Endothelial cell (in vitro differentiated cells): ENCODE measurements around the gene STK11IP. TPM values are rescaled to one million over a fixed set of nuclear protein-coding genes. Genes with fewer than 3 reads are reported as not detected.

Source experiments
- DNase-seq: peaks from one replicate; pipeline ENCODE4 v3.0.0; 2021; ENCODE audit warnings: low spot score
- H3K27ac Mint-ChIP-seq: one replicate; pipeline ENCODE4 v1.8.0; 2021; ENCODE audit warnings: mixed read lengths, inconsistent platforms; ENCODE audit not compliant: unreplicated experiment
- H3K27me3 Mint-ChIP-seq: one replicate; pipeline ENCODE4 v1.8.0; 2021; ENCODE audit warnings: mild to moderate bottlenecking, moderate library complexity, mixed read lengths, inconsistent platforms; ENCODE audit not compliant: unreplicated experiment
- H3K36me3 Mint-ChIP-seq: one replicate; pipeline ENCODE4 v1.8.0; 2021; ENCODE audit warnings: mild to moderate bottlenecking, low read depth, mixed read lengths, inconsistent platforms; ENCODE audit not compliant: unreplicated experiment
- H3K4me1 Mint-ChIP-seq: one replicate; pipeline ENCODE4 v1.8.0; 2021; ENCODE audit warnings: mild to moderate bottlenecking, mixed read lengths, inconsistent platforms; ENCODE audit not compliant: unreplicated experiment
- H3K4me3 Mint-ChIP-seq: one replicate; pipeline ENCODE4 v1.8.0; 2021; ENCODE audit warnings: mild to moderate bottlenecking, mixed read lengths, inconsistent platforms; ENCODE audit not compliant: unreplicated experiment
- H3K9me3 Mint-ChIP-seq: one replicate; pipeline ENCODE4 v1.8.0; 2021; ENCODE audit warnings: mixed read lengths, inconsistent platforms; ENCODE audit not compliant: unreplicated experiment
- total RNA-seq: library from RNA; stranded (reverse); fragmentation: NEBNext Ultra II Directional; extraction: Animal tissue kit (Norgen Biotek cat#: 25700); gene quantifications from one replicate; pipeline ENCODE4 v1.2.1, GENCODE V29; 2021; ENCODE audit not compliant: unreplicated experiment
- TF ChIP-seq, protein P1 (sequence below): fragments of 200-600 bp; sonication (generic); IDR thresholded peaks from one replicate; pipeline ENCODE4 v1.5.0; 2021; ENCODE audit warnings: antibody characterized with exemption; ENCODE audit not compliant: unreplicated experiment

The STK11IP gene
- total RNA-seq, 1 donor from 2014 or later: 23.8 TPM

DNA sequence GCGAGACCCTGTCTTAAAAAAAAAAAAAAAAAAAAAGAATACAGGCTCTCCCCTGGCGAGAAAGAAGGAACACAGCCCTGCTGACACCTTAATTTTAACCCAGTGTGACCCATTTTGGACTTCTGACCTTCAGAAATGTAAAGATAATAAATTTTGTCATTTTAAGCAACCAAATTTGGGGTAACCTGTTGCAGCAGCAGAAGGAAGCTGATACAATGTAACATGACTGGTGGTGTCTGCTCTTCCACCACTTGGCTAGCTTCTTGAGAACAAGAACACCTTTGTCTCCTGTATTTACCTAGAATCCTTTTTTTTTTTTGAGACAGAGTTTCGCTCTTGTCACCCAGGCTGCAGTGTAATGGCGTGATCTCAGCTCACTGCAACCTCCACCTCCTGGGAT is 6.6 kb upstream of the STK11IP start:
- TF ChIP-seq, protein P1, sequence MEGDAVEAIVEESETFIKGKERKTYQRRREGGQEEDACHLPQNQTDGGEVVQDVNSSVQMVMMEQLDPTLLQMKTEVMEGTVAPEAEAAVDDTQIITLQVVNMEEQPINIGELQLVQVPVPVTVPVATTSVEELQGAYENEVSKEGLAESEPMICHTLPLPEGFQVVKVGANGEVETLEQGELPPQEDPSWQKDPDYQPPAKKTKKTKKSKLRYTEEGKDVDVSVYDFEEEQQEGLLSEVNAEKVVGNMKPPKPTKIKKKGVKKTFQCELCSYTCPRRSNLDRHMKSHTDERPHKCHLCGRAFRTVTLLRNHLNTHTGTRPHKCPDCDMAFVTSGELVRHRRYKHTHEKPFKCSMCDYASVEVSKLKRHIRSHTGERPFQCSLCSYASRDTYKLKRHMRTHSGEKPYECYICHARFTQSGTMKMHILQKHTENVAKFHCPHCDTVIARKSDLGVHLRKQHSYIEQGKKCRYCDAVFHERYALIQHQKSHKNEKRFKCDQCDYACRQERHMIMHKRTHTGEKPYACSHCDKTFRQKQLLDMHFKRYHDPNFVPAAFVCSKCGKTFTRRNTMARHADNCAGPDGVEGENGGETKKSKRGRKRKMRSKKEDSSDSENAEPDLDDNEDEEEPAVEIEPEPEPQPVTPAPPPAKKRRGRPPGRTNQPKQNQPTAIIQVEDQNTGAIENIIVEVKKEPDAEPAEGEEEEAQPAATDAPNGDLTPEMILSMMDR: no peak
- Mint-ChIP-seq H3K36me3 (no peaks in the 10 kb centered on the region), H3K27ac (no peak overlapping the region), H3K4me1 (no peaks in the 10 kb centered on the region), H3K27me3 (peaks cover 7% of the 10 kb centered on the region), H3K9me3 (no peaks in the 10 kb centered on the region), H3K4me3 (no peak overlapping the region)
- no peak for DNase-seq

DNA sequence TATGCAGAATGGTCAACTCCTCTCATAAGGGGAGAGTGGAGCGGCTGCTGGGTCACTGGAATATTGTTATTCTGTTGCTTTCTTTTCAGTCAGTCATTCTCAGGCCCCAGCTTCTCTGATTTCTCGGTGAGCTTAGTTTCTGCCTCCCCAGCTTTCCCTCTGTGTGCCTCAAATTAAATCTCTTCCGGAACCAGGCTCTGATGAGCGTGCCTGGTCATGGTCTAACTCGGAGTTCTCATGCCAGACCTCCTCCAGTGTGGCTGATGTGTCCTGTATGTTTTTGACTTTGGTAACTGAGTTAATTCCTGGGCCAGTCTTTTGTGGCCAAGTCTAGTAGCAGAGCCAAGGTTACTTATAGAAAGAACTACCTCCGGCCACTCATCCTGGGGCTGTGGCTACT is 4.9 kb upstream of the STK11IP start:
- Mint-ChIP-seq H3K9me3 (no peaks in the 10 kb centered on the region), H3K27me3 (peaks cover 7% of the 10 kb centered on the region), H3K4me3 (no peak overlapping the region), H3K27ac (no peak overlapping the region), H3K4me1 (peaks cover 10% of the 10 kb centered on the region), H3K36me3 (no peaks in the 10 kb centered on the region)
- DNase-seq: no peak
- TF ChIP-seq, protein P1: no peak

DNA sequence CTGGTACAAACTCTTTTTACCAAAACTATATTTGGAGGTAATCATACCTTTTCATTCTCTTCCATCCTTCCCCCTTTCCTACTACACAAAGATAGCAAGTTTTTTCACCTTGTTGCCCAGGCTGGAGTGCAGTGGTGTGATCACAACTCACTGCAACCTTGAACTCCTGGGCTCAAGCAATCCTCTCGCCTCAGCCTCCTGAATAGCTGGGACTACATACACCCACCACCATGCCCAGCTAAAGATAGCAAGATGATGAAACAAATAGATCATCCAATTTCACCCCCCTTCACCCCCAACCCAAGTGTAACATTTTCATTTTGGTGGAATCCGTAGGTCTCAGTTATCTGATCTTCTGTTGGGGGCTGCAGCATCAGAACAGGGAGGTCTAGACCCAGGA is 4.5 kb upstream of the STK11IP start:
- peak overlapping the region; percentile 2 for H3K4me3 Mint-ChIP-seq
- TF ChIP-seq, protein P1: no peak
- DNase-seq: no peak
- H3K4me1 Mint-ChIP-seq: peaks cover 12% of the 10 kb centered on the region
- peaks cover 7% of the 10 kb centered on the region for H3K27me3 Mint-ChIP-seq
- H3K9me3 Mint-ChIP-seq: no peaks in the 10 kb centered on the region
- no peaks in the 10 kb centered on the region for H3K36me3 Mint-ChIP-seq
- H3K27ac Mint-ChIP-seq: no peak overlapping the region

DNA sequence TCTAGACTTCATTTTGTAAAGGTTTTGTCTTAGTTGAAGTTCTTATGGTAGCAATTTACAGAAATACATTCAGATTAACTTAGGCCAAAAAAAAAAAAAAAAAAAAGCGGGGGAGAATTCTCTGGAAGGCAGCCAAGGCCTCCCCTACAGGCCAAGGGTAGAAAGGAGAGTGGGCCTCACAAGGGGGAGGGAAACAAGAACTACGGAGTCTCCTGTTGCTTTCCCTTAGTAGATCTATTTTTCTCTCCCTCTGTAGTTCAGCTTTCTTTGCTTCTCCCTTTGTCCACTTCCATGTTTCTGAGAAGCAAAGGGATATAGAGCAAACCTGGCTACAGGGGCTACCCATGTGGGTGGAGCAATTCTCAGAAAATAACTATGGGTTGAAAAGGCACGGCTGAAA is 2.4 kb upstream of the STK11IP start:
- Mint-ChIP-seq H3K9me3 (no peaks in the 10 kb centered on the region), H3K4me3 (no peak overlapping the region), H3K27me3 (peaks cover 4% of the 10 kb centered on the region), H3K36me3 (no peaks in the 10 kb centered on the region), H3K4me1 (peaks cover 15% of the 10 kb centered on the region), H3K27ac (no peak overlapping the region)
- no peak for DNase-seq
- TF ChIP-seq, protein P1: no peak

DNA sequence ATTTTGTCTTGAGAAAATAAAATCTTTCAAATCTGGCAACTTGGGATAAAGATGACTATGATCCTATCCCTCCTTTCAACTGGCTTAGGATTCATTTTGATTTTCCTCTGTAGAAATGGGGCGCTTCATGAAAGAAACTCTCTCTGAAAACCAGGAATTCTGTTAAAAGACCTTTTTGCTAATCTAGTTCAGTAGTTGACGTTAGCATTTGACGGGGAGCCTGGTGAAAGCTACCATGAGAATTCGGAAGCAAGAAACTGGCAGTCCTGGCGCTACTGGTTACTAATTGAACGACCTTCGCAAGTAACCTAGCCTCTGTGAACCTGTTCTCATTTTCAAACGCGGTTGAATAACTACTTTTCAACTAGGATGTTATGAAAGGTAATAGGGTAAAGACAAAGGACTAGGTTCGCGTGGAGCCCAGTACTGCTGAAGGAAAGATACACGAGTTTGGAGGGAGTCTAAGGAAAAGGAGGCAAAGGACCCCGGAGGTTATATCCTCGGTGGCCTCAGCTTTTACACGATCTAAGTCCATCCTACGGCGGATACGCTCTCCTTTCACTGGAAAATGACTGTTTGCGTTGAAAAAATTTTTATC is 604 bp upstream of the STK11IP start:
- Mint-ChIP-seq H3K36me3 (peaks cover 12% of the 10 kb centered on the region), H3K9me3 (no peaks in the 10 kb centered on the region), H3K27ac (peak overlapping the region; percentile 97), H3K4me1 (peaks cover 15% of the 10 kb centered on the region), H3K27me3 (peaks cover 2% of the 10 kb centered on the region), H3K4me3 (peak overlapping the region; percentile 94)
- TF ChIP-seq, protein P1: no peak
- no peak for DNase-seq
